ENCODE measurements around the gene PNO1. TPM values are rescaled to one million over a fixed set of nuclear protein-coding genes. Genes with fewer than 3 reads are reported as not detected.

Gene PNO1
- total and polyA plus RNA-seq, 8 donors = 6.1 to 65.8 (median 16.4) TPM

DNA sequence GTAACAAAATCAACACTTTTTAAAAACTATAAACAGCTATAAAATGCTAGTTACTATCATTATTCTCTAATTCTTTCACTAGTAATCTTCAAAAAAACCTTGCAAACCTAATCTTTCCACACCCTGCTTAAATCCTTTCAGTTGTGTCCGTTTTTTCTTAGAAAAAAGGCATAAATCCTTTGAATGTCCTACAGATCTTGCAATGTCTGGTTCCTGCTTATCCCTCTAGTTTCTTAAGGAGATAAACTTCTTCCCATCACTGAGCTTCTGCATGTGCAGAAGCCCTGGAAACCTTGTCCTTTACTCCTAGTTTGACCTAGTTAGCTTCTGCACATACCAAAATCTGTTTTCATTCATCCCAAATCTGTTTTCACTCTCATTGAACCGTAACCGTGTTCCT lies 1.3 kb upstream of the PNO1 start:
- no peaks in the 10 kb centered on the region for H3K27me3 ChIP-seq
- H3K4me3 ChIP-seq = peak overlapping the region; percentile 81 to 94 (median 88)
- H3K4me1 ChIP-seq = peaks cover 22 to 52% (median 39%) of the 10 kb centered on the region in 4 donors
- peak overlapping the region in 2 of 5 donors; percentile 90 for H3K27ac ChIP-seq
- WGBS, 5 donors = 4 to 12% (median 9%) methylated on average over 3 of the region's 3 CpGs
- H3K9me3 ChIP-seq = no peaks in the 10 kb centered on the region
- intact Hi-C loops (cut with DNase I; ENCODE audit: low total_unique reads) = no loop called here
- TF ChIP-seq POLR2A (IDR thresholded peaks at IDR 0.05) (no peak), POLR2AphosphoS5 (IDR thresholded peaks at IDR 0.05) (no peak), EP300 (IDR thresholded peaks at IDR 0.05) (no peak)
- no peak for DNase-seq
- peaks cover under 1 to 16% (median 13%) of the 10 kb centered on the region in 4 donors for H3K36me3 ChIP-seq

DNA sequence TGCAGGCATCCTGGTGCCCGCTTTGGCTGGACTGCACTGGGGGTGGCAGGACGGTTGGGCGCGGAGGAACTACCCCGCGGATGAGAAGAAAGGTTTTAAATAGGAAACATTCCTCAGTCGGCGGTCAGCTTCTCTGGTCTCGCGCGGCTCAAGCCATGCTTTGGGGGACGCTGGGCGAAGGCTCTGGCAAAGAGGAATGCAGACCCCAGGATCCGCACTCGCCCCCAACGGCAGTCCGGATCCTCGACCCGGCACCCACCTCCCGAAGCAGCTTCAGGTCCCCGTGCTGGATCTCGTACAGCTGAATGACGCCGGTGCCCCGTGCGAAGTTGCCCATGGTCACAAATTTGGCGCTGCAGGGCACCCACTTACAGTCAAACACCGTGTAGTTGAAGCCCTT lies 686 bp upstream of the PNO1 start:
- Histone ChIP-seq H3K4me3 (peak overlapping the region; percentile 81 to 94 (median 88)), H3K27me3 (no peaks in the 10 kb centered on the region), H3K36me3 (peaks cover 7 to 22% (median 19%) of the 10 kb centered on the region in 4 donors), H3K27ac (peak overlapping the region; percentile 90 to 91 (median 90)), H3K9me3 (no peaks in the 10 kb centered on the region), H3K4me1 (peaks cover 22 to 51% (median 39%) of the 10 kb centered on the region in 4 donors)
- peak in 1 of 2 donors; percentile 26 for DNase-seq
- intact Hi-C loops (cut with DNase I; ENCODE audit: low total_unique reads) = no loop called here
- 0 to 1% (median 0%) methylated on average over 21 to 28 of the region's 28 CpGs for WGBS, 5 donors
- TF ChIP-seq POLR2A (IDR thresholded peaks at IDR 0.05) = no peak
- no peak for TF ChIP-seq POLR2AphosphoS5 (IDR thresholded peaks at IDR 0.05)
- TF ChIP-seq EP300 (IDR thresholded peaks at IDR 0.05) = no peak
- TF ChIP-seq, protein P1, sequence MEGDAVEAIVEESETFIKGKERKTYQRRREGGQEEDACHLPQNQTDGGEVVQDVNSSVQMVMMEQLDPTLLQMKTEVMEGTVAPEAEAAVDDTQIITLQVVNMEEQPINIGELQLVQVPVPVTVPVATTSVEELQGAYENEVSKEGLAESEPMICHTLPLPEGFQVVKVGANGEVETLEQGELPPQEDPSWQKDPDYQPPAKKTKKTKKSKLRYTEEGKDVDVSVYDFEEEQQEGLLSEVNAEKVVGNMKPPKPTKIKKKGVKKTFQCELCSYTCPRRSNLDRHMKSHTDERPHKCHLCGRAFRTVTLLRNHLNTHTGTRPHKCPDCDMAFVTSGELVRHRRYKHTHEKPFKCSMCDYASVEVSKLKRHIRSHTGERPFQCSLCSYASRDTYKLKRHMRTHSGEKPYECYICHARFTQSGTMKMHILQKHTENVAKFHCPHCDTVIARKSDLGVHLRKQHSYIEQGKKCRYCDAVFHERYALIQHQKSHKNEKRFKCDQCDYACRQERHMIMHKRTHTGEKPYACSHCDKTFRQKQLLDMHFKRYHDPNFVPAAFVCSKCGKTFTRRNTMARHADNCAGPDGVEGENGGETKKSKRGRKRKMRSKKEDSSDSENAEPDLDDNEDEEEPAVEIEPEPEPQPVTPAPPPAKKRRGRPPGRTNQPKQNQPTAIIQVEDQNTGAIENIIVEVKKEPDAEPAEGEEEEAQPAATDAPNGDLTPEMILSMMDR (IDR thresholded peaks at IDR 0.05) = no peak

DNA sequence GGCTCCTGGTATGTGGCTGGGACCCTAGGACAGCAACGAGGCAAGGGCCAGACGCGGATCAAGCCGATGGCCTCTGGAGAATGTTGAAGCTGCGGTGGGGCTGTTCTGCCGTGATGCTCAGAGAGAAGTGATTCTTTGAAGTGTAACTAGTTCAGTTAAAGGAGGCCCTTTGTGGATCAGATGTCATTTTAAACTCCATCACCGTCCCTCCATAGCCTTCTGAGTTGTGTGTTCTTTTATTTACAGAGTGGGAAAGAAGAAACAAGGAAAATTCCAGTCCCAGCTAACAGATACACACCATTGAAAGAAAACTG lies 403 bp downstream of the PNO1 start:
- H3K4me1 ChIP-seq = peaks cover 22 to 48% (median 36%) of the 10 kb centered on the region in 4 donors
- 0 to 3% (median 0%) methylated on average over 7 of the region's 7 CpGs for WGBS, 5 donors
- peaks cover 18 to 32% (median 30%) of the 10 kb centered on the region in 4 donors for H3K36me3 ChIP-seq
- intact Hi-C loops (cut with DNase I; ENCODE audit: low total_unique reads) = no loop called here
- H3K27ac ChIP-seq = peak overlapping the region; percentile 67 to 91 (median 90)
- H3K9me3 ChIP-seq = no peaks in the 10 kb centered on the region
- no peaks in the 10 kb centered on the region for H3K27me3 ChIP-seq
- no peak for DNase-seq
- TF ChIP-seq, protein P1 (IDR thresholded peaks at IDR 0.05) = no peak
- TF ChIP-seq POLR2A (IDR thresholded peaks at IDR 0.05) = no peak
- TF ChIP-seq POLR2AphosphoS5 (IDR thresholded peaks at IDR 0.05) = no peak
- no peak for TF ChIP-seq EP300 (IDR thresholded peaks at IDR 0.05)
- H3K4me3 ChIP-seq = peak overlapping the region; percentile 81 to 94 (median 88)

DNA sequence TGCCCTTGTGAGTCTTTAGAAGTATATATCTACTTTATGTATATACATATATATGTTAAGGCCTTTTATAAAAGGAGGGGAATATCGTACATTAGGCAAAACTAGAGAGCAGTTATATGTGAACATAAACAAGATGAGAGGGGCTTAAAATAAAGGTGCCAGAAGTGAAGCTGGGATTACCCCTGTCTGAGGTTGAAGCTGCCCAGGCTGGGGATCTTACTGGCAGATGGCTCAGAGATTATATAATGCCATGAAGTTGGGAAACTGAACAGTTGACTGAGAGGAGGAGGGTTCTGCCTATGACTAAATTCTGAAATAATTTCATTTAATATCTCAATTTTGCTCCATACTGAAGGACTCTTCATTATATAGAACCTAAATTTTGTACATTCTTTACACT lies 6.0 kb downstream of the PNO1 start:
- H3K9me3 ChIP-seq = no peaks in the 10 kb centered on the region
- no peak overlapping the region for H3K4me3 ChIP-seq
- intact Hi-C loops (cut with DNase I; ENCODE audit: low total_unique reads) = no loop called here
- no peak overlapping the region for H3K27ac ChIP-seq
- peaks cover 9 to 18% (median 11%) of the 10 kb centered on the region in 4 donors for H3K4me1 ChIP-seq
- TF ChIP-seq POLR2A (IDR thresholded peaks at IDR 0.05) = no peak
- no peaks in the 10 kb centered on the region for H3K27me3 ChIP-seq
- DNase-seq = no peak
- H3K36me3 ChIP-seq = peaks cover 29 to 82% (median 75%) of the 10 kb centered on the region in 4 donors
- WGBS, 5 donors = 96 to 100% (median 97%) methylated on average over 1 of the region's 1 CpG

DNA sequence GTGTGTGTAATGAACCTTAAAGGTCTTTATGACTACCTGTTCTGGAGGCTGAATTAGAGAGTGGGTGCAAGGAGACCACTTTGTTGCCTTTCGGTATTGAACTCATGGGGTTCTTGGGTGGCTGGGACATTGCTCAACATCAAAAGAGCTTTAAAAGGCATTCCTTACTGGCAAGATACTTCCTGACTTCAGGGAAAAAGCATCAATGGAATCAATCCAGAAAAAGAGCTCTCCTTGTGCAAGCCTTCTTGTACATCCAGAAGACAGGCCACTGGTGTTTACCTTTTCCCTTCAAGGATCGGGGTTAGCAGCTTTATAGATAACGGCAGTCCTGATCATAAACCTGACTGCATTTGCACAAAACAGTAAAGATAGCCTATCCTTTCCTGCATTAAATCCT lies 9.5 kb downstream of the PNO1 start:
- Histone ChIP-seq H3K36me3 (peaks cover 20 to 86% (median 82%) of the 10 kb centered on the region in 4 donors), H3K4me3 (no peak overlapping the region), H3K27me3 (no peaks in the 10 kb centered on the region), H3K4me1 (no peaks in the 10 kb centered on the region), H3K9me3 (no peaks in the 10 kb centered on the region), H3K27ac (no peak overlapping the region)
- intact Hi-C loops (cut with DNase I; ENCODE audit: low total_unique reads) = no loop called here
- TF ChIP-seq POLR2AphosphoS5 (IDR thresholded peaks at IDR 0.05) (no peak), POLR2A (IDR thresholded peaks at IDR 0.05) (no peak), EP300 (IDR thresholded peaks at IDR 0.05) (no peak)
- TF ChIP-seq, protein P1 (IDR thresholded peaks at IDR 0.05) = no peak
- DNase-seq = no peak
- 31 to 60% (median 56%) methylated on average over 3 of the region's 3 CpGs for WGBS, 5 donors

All from stomach (tissue), 9 donors.